ENCODE results near the gene MUC4.
"Not testable (repeated sequence)": the region's sequence is repeated elsewhere in the genome, so short reads cannot be mapped to it uniquely, and the experiment has no call there.

The MUC4 gene

GRCh38 chr3:195712535-195712910 is 99.2 kb downstream of the MUC4 start:
- DNase-seq: not testable (repeated sequence)

- DNase-seq: no peak
Observed at GRCh38 chr3:195711813-195712534, 99.8 kb downstream of the MUC4 start.

DNA sequence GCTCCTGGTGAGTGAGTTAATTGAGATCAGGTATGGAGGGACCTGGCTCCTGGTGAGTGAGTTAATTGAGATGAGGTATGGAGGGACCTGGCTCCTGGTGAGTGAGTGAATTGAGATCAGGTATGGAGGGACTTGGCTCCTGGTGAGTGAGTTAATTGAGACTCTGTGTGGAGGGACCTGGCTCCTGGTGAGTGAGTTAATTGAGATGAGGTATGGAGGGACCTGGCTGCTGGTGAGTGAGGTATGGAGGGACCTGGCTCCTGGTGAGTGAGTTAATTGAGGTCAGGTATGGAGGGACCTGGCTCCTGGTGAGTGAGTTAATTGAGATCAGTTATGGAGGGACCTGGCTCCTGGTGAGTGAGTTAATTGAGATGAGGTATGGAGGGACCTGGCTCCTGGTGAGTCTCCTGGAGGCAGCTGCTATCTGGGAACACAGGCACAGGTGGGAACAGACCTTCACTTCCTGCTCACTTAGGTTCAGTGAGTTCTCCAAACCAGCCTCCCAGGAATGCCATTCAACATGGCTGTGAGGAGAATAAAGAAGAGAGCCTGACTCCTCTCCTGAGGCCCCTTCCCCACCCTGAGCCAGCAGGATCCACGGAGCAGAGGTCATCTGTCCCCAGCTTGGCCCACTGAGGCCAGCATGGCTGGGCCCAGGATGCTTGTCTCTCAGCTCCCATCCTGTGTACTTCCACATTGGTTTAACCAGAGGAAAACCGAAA is 100.5 kb downstream of the MUC4 start:
- DNase-seq: not testable (repeated sequence)

DNA sequence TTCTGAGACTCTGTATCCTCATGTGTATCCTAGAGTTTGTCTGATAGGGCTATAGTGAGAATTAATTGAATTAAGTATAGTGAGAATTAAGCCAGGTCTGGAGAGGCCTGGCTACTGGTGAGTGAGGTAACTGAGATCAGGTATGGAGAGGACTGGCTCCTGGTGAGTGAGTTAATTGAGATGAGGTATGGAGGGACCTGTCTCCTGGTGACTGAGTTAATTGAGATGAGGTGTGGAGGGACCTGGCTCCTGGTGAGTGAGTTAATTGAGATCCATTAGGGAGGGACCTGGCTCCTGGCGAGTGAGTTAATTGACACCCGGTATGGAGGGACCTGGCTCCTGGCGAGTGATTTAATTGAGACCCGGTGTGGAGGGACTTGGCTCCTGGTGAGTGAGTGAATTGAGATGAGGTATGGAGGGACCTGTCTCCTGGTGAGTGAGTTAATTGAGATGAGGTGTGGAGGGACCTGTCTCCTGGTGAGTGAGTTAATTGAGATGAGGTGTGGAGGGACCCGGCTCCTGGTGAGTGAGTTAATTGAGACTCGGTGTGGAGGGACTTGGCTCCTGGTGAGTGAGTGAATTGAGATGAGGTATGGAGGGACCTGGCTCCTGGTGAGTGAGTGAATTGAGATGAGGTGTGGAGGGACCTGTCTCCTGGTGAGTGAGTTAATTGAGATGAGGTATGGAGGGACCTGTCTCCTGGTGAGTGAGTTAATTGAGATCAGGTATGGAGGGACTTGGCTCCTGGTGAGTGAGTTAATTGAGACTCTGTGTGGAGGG is 101.4 kb downstream of the MUC4 start:
- DNase-seq: not testable (repeated sequence)

DNA sequence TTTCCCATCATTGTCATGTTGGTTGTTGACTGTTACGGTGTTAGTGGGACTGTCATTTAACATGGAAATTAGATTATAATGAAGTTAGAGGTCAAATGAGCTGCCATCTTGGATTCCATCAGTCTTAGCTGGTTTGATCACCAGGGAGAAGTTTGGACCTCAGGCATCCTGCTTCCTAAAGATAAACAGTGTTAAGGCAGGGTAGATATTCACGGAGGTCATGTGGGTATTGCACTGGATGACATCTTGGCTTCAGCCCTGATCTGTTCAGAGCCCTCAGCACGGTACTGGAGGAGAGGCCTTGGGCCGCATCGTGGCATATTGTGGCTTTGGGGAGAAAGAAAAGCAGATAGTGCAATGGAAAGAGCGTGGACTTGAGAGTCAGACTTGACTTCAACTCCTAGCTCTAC is 102.0 kb downstream of the MUC4 start:
- no peak for DNase-seq

DNA sequence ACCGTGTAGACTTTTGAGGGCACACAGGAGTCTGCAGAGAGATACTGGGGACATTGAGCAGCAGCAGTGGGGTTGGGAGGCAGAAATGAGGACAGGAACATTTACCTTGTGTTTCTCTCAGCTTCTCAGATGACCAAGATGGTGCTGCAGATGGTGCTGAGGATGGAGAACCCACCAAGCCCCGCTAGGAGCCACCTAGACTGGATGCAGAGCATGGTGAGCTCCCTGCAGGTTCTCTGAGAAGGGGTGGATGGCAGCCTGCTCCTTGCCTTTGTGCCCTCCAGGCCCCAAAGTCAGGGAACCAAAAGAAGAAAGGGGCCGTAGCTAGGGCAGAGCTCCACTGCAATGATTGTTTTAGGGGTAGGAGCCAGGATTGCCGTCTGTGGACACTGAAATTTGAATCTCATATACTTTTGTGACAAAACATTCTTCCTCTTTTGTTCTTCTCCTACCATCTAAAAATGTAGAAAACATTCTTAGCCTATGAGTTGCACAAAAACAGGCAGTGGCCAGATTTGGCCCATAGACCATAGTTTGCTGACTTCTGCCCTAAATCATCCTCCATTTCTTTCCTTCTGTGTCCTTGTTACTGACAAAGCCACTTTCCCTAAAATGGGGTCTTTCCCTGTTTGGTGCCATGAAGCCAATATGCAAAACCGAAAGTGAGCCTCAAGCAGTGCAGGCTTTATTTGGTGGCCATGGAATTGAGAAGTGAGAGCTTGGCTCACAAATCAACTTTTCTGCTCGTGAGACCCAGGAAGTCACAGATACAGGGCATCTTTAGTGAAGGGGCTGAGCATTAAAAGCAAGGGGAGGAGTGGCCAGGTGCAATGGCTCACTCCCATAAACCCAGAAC is 102.9 kb downstream of the MUC4 start:
- DNase-seq: no peak

GRCh38 chr3:195708061-195708460 is 103.7 kb downstream of the MUC4 start:
- DNase-seq: no peak

- DNase-seq: no peak
Observed at GRCh38 chr3:195705081-195705991, 106.4 kb downstream of the MUC4 start.

- DNase-seq: no peak
Observed at GRCh38 chr3:195704433-195704999, 107.2 kb downstream of the MUC4 start.

GRCh38 chr3:195703776-195704175 is 108.0 kb downstream of the MUC4 start:
- no peak for DNase-seq

- no peak for DNase-seq
Observed at GRCh38 chr3:195701042-195701915, 110.5 kb downstream of the MUC4 start.

GRCh38 chr3:195700319-195700718 is 111.4 kb downstream of the MUC4 start:
- no peak for DNase-seq

- no peak for DNase-seq
Observed at GRCh38 chr3:195699860-195700259, 111.9 kb downstream of the MUC4 start.

- DNase-seq: no peak
Observed at GRCh38 chr3:195699388-195699771, 112.3 kb downstream of the MUC4 start.

DNA sequence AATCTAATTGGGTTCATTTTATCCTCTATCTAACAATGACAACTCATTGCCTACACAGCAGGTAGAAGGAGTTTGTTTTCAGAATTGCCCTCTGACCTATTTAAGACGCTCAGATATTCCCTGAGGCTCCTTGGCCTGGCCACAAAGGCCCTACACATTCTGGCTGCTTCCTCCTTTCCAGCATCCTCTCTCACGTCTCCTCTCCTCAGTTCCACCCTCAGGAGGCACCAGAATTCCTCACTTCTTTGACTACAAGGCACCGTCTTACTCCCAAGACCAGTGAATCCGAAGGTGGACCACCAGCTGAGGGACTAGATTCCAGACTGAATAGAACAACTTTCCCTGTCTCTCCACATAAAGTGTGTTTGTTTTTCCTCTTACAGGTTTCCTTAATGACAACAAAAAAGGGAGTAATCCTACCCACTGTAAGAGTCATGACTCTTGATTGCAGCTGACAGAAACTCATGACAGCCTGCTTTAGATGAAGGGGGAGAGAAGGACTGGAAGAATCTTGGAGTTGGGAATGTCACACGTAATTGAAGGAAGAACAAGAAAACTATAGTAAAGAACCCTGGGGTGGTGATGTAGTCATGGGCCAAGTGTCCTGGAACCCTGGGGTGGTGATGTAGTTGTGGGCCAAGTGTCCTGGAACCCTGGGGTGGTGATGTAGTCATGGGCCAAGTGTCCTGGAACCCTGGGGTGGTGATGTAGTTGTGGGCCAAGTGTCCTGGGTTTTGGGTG is 112.9 kb downstream of the MUC4 start:
- DNase-seq: peak; percentile 43

GRCh38 chr3:195698325-195698646 is 113.4 kb downstream of the MUC4 start:
- DNase-seq: no peak

DNA sequence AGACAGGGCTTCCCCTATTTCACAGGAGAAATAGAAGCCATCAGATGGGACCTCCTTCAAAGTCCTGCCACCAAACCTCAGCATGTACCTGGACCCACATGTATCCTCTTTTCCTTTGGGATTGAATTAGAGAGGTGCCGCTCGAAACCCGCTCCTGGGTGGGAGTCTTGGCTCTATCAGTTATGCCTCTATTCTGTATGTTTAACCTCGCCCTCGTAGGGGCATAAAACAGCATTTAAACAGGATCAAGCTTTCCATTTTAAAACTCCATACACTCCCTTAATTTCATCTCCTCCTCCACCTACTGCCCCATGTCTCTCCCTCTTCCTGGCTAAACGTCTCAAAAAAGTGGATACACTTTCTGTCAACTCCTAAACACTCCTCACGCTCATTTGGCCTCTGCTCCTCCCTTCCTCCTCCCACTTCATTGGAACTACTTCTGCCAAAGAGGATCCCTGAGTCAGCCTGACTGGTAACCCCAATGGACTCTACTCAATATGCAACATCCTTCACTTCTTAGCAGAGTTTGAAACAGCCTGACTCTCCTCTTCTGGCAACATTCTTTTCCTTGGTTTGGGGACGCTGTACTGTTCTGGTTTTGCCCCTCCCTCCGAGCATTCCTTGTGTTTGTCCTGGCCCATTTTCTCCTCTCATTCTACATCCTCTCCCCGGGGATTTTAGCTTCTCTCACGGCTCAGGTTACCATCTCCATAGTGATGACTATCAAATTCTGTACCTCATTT is 114.0 kb downstream of the MUC4 start:
- DNase-seq: peak; percentile 57

All from eye (tissue), 1 donor.